HepG2 (cell line): ENCODE data around the gene LYRM4.

Experiments used
- HIVEP1 ChIP-seq: sonication (generic); formaldehyde crosslinking; IDR thresholded peaks from 2 replicates; pipeline ENCODE4 v1.4.0; 2020; ENCODE audit warnings: mild to moderate bottlenecking, missing genetic modification reagents
- MYC ChIP-seq: sonication (generic); formaldehyde crosslinking; IDR thresholded peaks from 2 replicates; pipeline ENCODE4 v1.9.0; 2021; ENCODE audit warnings: missing genetic modification reagents, borderline replicate concordance
- NFYB ChIP-seq: sonication (generic); formaldehyde crosslinking; IDR thresholded peaks from 2 replicates; pipeline ENCODE4 v1.4.0; 2020; ENCODE audit warnings: missing genetic modification reagents
- ZNF232 ChIP-seq: sonication (generic); formaldehyde crosslinking; IDR thresholded peaks from 2 replicates; pipeline ENCODE4 v1.4.0; 2020; ENCODE audit warnings: missing genetic modification reagents, borderline replicate concordance
- ZNF276 ChIP-seq: sonication (generic); formaldehyde crosslinking; IDR thresholded peaks from 2 replicates; pipeline ENCODE4 v1.4.0; 2020; ENCODE audit warnings: mild to moderate bottlenecking, low read depth, missing genetic modification reagents
- TF ChIP-seq, protein P1 (sequence below): sonication (generic); formaldehyde crosslinking; IDR thresholded peaks from 2 replicates; pipeline ENCODE4 v1.8.0; 2022; ENCODE audit warnings: missing genetic modification reagents, mild to moderate bottlenecking, inconsistent platforms, borderline replicate concordance

- TF ChIP-seq ZNF276 (CRISPR knock-in tag) = no peak
- TF ChIP-seq MYC (CRISPR knock-in tag) = no peak
- TF ChIP-seq ZNF232 (CRISPR knock-in tag) = no peak
- no peak for TF ChIP-seq HIVEP1 (CRISPR knock-in tag)
- TF ChIP-seq NFYB (CRISPR knock-in tag) = no peak
- TF ChIP-seq, protein P1, sequence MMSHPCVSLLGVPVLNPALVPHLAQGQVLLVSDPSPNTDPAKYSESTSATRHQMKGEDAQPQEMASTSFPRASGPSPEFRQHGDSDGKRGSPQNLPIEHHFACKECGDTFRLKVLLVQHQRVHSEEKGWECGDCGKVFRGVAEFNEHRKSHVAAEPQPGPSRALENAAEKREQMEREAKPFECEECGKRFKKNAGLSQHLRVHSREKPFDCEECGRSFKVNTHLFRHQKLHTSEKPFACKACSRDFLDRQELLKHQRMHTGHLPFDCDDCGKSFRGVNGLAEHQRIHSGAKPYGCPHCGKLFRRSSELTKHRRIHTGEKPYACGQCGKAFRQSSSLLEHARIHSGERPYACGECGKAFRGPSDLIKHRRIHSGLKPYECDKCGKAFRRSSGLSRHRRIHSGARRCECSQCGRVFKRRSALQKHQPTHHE = no peak
Measured at GRCh38 chr6:5174244-5174643, 86.5 kb downstream of the LYRM4 start.
